OCI-M1 (cell line): ENCODE measurements around the gene ASCC2.
A peak's percentile ranks its signal among the peaks of the same experiment; 100 is the strongest.
"Not testable (repeated sequence)": the region's sequence is repeated elsewhere in the genome, so short reads cannot be mapped to it uniquely, and the experiment has no call there.

Experiments used
- DNase-seq: peaks from one replicate; lab custom pipeline; 2025; lab: John Stamatoyannopoulos, UW

The ASCC2 gene

DNA sequence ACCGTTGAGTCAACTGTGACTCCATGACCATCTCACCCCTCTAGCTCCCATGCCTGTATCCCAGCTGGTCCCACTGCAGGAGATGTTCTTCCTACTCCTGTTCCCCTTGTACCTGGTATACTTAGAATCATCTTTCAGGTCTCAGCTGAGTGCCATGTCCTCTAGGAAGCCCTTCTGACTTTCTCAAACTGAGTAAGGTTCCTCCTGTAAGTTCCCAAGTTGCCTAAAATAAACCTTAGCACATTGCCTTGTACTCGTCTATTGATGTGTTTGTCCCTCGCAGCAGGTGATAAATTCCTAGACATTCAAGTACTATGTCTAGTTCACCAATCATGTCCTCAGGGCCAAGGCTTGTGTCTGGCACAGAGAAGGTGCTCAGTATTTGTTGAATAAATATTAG is 18.4 kb upstream of the ASCC2 start:
- no peak for DNase-seq

GRCh38 chr22:29855611-29856181 is 17.6 kb upstream of the ASCC2 start:
- DNase-seq: peak; percentile 34

GRCh38 chr22:29854432-29854831 is 16.4 kb upstream of the ASCC2 start:
- no peak for DNase-seq

GRCh38 chr22:29848111-29848510 is 10.0 kb upstream of the ASCC2 start:
- no peak for DNase-seq

DNA sequence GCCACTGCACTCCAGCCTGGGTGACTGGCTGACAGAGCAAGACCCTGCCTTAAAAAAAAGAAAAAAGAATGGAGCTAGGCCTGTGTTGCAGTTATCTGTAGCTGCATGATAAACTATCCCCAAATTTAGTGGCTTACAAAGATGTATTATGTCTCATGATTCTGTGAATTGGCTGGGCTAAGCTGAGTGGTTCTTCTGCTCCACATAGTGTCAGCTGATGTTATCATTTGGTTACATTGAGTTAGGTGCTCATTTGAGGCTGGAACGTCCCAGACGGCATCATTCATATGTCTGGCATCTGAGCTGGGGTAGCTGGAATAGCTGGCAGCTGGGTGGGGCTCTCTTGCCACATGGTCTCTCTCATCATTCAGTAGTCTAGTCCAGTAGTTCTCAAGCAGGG is 8.2 kb upstream of the ASCC2 start:
- DNase-seq: no peak

- peak; percentile 34 for DNase-seq
Observed at GRCh38 chr22:29842740-29843139, 4.7 kb upstream of the ASCC2 start.

DNA sequence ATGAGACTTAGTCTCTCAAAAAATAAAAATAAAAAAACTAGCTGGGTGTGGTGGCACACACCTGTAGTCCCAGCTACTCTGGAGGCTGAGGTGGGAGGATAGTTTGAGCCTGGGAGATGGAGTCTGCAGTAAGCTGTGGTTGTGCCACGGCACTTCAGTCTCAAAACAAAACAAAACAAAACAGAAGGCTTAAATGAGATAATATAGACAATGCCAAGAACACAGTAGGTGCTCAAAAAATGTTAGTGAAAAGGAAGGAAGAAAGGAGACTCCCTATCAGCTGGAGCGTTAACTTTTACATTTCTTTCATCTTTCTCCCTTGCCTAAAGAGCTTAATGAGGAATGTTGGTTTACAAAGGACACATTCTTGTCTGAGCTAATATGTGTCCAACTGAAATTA is 4.1 kb upstream of the ASCC2 start:
- DNase-seq: no peak

DNA sequence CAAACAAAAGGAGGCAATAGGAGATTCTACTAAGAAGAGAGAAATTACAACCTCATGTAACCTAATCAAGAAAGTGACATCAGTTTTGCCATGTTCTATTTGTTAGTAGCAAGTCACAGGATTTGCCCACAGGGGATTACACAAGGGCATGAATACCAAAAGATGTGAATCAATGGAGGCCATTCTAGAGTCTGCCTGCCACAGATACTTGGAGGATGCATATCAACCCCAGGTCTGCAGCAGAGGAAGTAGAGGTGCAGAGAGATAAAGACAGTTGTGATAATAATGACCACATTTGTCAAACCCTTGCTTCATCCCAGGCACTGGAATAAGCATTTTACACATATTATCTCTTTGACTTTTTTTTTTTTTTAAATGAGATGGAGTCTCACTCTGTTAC is 2.4 kb upstream of the ASCC2 start:
- peak; percentile 94 for DNase-seq

GRCh38 chr22:29839039-29839438 is 965 bp upstream of the ASCC2 start:
- DNase-seq: peak; percentile 53

DNA sequence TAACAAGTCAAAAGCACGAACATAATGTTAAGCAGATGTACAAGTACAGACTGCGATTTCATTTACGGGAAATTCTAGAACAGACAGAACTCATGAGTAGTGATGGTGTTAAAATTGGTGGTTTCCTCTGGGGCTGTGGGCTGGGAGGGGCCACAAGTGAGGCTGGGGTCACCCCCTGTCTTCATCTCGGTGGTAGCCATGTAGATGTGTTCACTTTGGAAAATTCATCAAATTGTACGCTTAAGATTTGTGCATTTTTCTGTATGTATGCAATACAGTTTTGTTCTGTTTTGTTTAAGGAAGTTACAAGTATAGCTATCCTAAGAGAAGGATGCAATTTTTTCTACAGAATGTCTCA is 504 bp upstream of the ASCC2 start:
- no peak for DNase-seq

GRCh38 chr22:29836791-29837370 is 1.2 kb downstream of the ASCC2 start:
- DNase-seq: not testable (repeated sequence)

DNA sequence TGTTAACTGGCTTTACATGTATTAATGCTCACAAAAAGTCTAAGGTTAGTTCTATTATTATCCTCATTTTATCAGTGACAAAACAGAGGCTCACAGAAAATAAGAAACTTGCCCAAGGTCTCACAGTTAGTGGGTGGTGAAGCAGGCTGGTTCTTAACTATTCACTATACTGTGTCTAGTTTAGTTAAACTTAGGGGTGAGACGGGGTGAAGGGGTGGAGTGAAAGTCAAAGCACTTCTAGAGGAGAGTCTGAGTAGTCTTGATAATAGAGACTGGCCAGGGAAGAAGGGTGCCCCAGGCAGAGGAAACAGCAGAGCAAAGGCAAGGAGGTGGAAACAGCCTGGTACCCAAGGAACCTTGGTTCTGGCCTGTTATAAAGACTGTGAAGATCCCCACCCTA is 4.0 kb downstream of the ASCC2 start:
- no peak for DNase-seq

- DNase-seq: no peak
Observed at GRCh38 chr22:29833392-29833965, 4.6 kb downstream of the ASCC2 start.

- DNase-seq: peak; percentile 29
Observed at GRCh38 chr22:29831958-29832357, 6.1 kb downstream of the ASCC2 start.

DNA sequence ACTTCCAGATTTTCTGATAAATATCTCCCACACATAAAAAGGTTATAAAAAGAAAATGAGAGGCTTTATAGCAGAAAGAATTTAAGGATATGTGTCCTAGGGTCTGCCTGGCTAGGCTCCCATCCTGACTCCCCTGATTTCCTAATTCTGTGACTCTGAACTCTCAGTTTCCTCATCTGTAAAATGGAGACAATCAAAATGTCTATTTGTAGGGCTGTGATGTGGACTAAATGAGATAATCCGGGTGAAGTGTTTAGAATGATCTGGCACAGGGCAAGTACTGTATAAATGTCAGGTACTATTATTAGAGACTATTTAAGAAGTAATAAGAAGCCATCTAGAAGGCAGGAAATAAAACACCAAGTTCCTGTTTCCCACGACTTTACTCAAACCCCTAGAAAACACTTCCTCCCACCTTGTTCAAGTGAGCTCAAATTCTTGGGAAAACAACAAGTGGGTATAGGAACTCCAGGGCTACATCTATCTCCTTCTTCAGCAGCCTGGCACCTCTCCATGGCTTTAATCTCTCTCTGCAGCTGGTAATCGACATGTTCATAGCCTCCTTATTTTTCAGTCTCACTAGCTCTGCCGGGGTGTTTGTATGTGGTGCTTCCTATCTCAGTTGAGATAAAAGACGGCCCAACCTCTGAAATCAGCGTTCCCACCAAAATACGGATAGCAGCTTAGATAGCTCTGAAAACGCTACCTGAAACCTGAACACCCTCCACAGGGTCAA is 6.7 kb downstream of the ASCC2 start:
- DNase-seq: peak; percentile 73

DNA sequence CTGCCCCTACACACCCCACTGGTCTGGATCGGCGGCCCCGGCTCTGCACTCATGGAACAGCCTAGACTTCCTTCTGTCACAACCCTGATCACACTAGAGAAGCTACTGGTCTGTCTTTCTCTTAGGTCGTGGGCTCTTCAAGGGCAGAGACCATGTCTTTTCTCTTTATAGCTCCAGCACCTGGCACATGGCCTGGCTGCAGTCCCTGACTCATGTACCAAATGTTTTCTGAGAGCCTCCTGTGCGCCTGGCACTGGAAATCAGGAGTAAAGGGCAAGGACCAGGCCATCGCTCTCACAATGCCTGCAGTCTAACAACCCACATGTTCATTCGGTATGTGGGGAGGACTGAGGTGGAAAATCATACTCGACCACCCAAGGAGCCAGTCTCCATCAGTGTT is 7.5 kb downstream of the ASCC2 start:
- DNase-seq: no peak

- DNase-seq: peak; percentile 31
Observed at GRCh38 chr22:29827726-29828125, 10.3 kb downstream of the ASCC2 start.

DNA sequence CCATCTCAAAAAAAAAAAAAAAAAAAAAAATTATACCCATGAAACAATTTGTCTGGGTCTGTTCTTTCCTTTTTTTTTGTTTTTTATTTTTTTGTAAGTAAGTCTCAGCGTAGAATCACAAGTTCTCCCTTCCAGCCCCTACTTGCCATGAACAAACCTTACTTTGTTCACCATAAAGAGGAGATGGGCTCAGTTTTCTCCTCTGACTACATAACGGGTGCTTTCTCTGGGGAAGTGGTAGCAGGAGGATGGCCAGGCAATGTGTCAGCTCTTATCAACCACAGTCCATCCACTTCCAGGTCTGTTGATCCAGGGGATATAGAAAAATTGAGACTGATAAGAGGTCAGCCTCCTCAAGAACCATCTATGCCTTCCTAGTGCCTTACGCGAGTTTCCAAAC is 11.0 kb downstream of the ASCC2 start:
- DNase-seq: peak; percentile 46

DNA sequence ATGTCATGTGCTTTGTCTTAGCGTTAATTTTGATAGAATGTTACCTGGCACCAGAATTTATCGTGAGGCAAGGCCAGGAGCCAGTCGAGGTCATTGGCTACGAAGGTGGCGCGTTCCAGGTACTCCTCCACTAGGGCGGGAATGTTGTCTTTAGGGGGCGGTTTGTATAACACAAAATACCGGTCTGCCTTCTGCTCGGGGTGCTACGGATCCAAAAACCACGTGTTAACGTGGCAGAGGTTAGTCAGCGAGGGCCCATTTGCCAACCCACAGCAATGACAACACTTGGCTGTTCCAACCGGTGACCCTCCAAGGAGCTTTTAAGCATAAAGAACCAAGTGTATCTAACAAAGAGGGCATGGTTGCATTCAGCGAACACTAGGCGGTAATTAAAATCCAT is 12.5 kb downstream of the ASCC2 start:
- no peak for DNase-seq

- no peak for DNase-seq
Observed at GRCh38 chr22:29824677-29825076, 13.4 kb downstream of the ASCC2 start.

- peak; percentile 99 for DNase-seq
Observed at GRCh38 chr22:29821291-29822016, 16.6 kb downstream of the ASCC2 start.

DNA sequence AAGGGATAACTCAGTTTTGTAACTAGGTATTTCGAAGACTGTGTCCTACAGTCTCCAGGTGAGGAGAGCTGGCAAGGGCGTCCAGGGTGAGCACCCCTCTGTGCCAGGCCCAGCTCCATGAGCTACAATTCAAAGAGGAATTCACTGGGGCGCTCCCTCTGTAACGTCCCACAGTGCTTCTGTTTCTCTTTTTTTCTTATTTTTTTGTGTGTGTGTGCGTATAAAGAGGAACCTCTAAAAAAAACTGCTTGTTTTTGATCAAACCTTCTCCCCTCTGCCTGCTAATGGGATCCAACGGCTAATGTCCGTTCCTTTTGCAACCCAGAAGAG is 17.1 kb downstream of the ASCC2 start:
- no peak for DNase-seq

GRCh38 chr22:29819501-29819900 is 18.6 kb downstream of the ASCC2 start:
- no peak for DNase-seq
